Non-pigmented ciliary epithelial cell (primary cell): ENCODE data around the gene CALML6.
"Not testable (repeated sequence)": the region's sequence is repeated elsewhere in the genome, so short reads cannot be mapped to it uniquely, and the experiment has no call there.

Experiments
- DNase-seq: peaks from one replicate; pipeline ENCODE4 v3.0.0-alpha.2; 2010; ENCODE audit warnings: low read depth

The CALML6 gene

GRCh38 chr1:1914971-1915692 lies at the start of gene CALML6:
Gene CALML6 (plus strand): TSS chr1:1915260. CDS start chr1:1915281, 21 bp downstream.
- DNase-seq: no peak

- DNase-seq: no peak
Measured at GRCh38 chr1:1867164-1867563, 47.9 kb upstream of the CALML6 start.

GRCh38 chr1:1869469-1869868 lies 45.6 kb upstream of the CALML6 start:
- no peak for DNase-seq

DNA sequence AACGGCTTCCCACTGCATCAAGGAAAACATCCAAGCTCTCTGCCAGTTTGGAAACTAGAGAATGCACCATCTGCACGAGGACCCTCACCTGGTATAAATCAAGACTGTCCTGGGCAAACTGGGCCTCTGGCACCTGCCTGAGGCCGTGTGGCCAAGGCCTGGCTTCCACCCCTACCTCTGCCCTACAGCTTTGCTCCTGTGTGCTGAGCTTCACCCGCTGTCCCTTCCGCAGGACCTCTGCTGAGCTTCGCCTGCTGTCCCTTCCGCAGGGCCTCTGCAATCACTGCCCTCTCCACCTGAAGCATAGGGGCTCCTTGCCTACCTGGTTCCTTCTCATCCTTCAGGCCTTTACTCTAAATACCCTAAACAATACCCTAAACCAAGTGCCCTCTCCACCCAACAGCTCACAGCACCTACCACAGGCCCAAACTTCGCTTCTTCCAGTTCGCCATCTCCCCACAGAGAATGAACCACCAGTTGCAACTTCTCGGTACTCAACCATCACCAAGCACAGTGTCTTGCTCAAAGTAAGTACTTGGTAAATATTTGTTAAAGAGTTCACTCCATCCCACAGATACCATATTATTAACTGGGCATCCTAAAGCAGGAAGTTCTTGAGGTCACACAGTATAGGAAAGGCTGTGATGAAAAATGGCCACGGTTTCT lies 42.6 kb upstream of the CALML6 start:
- DNase-seq: no peak

- DNase-seq: no peak
Measured at GRCh38 chr1:1873186-1873585, 41.9 kb upstream of the CALML6 start.

DNA sequence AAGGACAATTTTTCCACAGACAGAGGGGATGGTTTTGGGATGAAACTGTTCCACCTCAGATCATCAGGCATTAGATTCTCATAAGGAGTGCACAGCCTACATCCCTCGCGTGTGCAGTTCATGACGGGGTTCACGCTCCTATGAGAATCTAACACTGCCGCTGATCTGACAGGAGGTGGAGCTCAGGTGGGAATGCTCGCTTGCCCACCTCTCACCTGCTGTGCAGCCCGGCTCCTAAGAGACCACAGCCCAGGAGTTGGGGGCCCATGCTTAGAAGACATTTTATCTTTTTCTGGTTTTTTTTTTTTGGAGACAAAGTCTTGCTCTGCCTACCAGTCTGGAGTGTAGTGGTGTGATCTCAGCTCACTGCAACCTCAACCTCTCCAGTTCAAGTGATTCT lies 40.2 kb upstream of the CALML6 start:
- no peak for DNase-seq

GRCh38 chr1:1875932-1876331 lies 39.1 kb upstream of the CALML6 start:
- no peak for DNase-seq

DNA sequence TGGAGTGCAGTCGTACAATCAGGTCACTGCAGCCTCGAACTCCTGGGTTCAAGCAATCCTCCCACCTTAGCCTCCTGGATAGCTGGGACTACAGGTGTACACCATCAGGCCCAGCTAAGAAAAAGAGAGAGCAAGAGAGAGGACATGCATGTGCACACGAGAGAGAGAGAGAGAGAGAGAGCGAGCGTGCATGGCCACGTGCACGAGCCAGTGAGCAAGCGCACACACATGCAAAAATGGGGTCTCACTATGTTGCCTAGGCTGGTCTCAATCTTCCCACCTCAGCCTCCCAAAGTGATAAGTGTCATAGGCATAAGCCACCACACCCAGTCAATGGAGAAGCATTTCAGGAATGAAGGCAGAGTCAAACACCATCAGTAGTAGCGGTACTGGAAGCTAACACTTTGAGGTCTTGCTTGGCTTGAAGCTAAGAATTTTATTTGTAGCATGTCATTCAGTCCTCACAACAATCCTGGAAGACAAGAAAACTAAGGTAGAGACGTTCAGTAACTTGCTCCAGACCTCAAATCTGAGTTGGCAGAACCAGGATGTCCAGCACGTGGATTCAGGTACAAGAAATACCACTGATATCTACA lies 38.6 kb upstream of the CALML6 start:
- no peak for DNase-seq

DNA sequence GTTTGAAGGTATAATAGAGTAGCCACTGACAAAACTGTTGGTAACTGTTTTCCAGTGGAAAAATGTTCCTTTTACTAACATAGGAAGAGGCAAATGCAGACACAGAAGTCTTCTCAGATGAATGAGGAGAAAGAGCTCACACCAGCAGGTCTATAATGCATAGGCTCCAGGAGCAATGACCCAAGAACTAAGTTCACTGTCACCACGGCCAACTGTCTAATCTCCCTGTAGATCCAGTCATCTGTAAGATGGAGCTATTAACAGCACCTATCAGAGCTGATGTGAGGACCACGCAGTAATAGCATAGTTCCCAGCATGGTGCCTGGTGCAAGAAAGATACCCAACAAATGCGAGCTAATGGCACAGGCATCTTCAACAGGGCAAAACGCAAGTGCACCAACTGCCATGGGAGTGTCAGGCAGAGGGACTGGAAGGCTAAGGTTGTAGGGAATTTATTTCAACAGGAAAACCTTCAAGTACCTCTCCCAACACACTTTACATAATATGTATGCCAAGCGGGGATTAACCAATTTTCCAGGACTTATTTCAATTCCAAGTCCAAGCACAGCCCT lies 37.1 kb upstream of the CALML6 start:
- DNase-seq: no peak

- DNase-seq: no peak
Measured at GRCh38 chr1:1879942-1880341, 35.1 kb upstream of the CALML6 start.

DNA sequence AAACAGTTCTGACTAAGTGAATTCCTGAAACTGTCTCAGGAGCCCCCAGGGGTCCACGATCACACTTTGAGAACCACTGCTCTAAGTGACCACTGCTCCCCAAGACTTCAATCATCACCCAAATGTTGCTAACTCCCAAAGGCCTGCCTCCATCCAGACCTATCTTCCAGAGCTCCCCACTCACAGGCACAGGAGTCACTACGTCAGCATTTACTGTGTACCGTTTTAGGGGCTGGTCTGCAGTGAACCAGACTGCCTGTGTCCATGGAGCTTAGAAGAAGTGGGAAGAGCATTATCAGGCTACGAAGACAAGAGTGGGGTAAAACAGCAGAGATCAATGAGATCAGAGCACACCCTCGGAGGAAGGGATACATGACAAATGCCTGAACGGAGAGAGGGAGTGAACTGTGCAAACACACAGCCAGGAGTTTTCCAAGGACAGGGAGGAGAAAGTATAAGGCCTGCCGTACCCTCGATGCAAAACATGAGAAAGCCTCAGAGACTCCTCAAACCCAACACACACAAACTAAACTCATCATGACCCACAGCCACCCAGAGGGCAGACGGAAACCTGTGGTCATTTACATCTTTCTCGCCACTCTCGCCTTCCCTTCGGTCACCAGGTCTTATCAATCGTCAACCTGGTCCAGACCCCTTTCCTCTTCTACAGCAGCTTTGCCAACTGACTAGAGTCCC lies 34.3 kb upstream of the CALML6 start:
- no peak for DNase-seq

DNA sequence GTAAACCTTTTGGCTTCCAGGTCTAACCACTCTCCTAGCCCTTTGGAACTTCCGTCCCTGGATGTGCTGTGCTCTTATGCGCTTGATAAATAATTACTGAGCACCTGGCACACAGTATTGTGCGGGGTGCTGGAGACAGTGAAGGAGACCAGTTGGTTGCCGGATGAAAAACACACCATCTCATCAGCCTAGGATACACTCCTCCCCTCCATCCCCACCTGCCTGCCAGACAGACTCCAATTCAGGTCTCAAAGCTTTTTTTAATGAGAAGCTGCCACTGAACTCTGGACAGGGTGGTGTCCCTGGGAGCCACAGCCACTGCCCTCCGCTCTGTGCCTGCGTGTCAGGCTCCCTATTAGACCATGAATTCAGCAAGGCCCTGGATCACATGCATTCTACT lies 33.3 kb upstream of the CALML6 start:
- no peak for DNase-seq

GRCh38 chr1:1883092-1883873 lies 31.8 kb upstream of the CALML6 start:
- DNase-seq: no peak

DNA sequence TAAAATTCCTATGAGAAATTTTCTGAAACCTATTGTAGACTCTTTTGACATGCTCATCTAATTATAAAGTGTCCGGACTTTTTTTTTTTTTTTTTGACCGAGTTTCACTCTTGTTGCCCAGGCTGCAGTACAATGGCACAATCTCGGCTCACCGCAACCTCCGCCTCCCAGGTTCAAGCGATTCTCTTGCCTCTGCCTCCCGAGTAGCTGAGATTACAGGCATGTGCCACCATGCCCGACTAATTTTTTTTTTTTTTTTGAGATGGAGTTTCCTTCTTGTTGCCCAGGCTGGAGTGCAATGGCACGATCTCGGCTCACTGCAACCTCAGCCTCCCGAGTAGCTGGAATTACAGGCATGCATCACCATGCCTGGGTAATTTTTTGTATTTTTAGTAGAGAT lies 31.2 kb upstream of the CALML6 start:
- not testable (repeated sequence) for DNase-seq

GRCh38 chr1:1889090-1889750 lies 25.8 kb upstream of the CALML6 start:
- no peak for DNase-seq

DNA sequence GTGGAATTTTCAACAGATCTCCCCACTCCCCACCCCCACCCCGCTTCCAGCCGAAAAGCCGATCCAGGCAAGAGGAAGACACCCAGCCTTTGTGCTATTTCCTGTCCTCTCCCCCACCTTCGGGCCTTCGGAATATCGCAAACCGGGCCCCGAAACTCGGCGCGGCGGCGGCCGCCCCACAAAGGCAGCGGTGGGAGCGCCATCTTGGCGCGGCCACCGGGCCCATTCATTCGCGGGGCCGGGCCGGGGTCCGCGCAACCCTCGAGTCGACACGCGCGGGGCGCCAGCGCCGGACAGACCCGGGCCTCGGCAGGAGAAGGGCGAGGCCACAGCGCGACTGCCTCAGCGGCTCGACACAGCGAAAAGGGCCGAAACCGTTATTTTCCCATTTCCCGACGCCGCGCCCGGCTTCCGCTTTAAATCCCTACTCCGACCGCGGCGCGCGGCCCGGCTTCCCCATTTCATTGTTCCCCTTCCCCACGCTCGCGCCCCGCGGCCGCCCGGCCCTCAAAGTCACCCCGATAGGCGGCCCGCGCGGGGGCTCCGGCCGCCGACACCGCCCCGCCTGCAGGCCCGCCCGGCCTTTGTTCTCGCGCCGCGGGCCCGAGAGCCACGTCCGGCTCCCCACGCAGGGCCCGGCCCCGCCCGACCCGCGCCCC lies 25.1 kb upstream of the CALML6 start:
- DNase-seq: no peak

- peak; percentile 28 for DNase-seq
Measured at GRCh38 chr1:1890506-1891348, 24.3 kb upstream of the CALML6 start, which contains the start of gene GNB1. Gene GNB1 (minus strand): TSS chr1:1891087. CDS start chr1:1825453, 65,634 bp downstream.

DNA sequence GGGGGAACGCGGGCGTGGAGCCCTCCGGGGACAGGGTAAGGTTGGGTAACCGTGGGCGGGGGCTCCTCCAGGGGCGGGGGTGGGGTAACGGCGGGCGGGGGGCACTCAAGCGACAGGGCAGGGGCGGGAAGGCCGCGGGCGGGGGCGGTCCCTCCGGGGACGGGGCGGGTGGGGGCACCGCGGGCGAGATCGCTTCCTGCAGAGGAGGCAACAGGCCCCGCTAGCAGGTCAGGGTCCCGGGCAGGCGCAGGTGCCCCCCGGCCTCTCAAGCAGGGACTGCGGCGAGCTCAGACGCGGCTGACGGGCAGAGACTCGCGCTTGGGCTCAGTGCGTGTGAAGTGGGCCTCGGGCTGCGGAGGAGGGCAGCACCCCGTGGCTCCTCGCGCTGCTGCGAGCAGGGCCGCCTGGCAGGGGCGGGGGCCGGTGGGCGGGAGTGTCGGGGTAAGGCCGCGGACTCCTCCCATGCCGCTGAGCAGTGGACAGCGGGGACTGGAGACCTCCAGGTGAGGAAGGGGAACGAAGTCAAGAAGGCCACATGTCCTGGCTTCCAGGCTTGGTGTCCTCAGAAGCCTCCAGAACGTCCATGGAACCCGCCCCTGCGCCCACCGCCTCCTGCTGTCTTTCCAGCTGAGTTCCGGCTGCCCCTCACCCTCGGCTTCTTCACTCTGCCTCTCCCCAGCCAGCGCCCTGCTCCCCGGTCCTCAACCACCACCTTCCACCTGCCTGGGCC lies 23.5 kb upstream of the CALML6 start:
- no peak for DNase-seq
